Smooth muscle cell (in vitro differentiated cells): ENCODE results near the gene ARHGEF6. TPM values are rescaled to one million over a fixed set of nuclear protein-coding genes. Genes with fewer than 3 reads are reported as not detected.

Experiments
- DNase-seq: peaks from one replicate; lab custom pipeline; 2025; ENCODE audit not compliant: unreplicated experiment; lab: John Stamatoyannopoulos, UW
- H2AFZ ChIP-seq: fragments of 200-600 bp; sonication (generic); 2 replicates; pipeline ENCODE4 v1.6.0; 2016; ENCODE audit warnings: antibody characterized with exemption, low read depth, mild to moderate bottlenecking
- H3F3A ChIP-seq: fragments of 200-600 bp; sonication (generic); 2 replicates; pipeline ENCODE4 v1.6.0; 2017; ENCODE audit warnings: antibody characterized with exemption, low read depth
- H3K27ac ChIP-seq: fragments of 200-600 bp; sonication (generic); 2 replicates; pipeline ENCODE4 v1.5.1; 2016; ENCODE audit warnings: low read depth, mild to moderate bottlenecking
- H3K27me3 ChIP-seq: fragments of 200-600 bp; sonication (generic); 2 replicates; pipeline ENCODE4 v1.6.1; 2016; ENCODE audit warnings: low read depth, mild to moderate bottlenecking
- H3K36me3 ChIP-seq: fragments of 200-600 bp; sonication (generic); 2 replicates; pipeline ENCODE4 v1.5.1; 2016; ENCODE audit warnings: low read depth
- H3K4me1 ChIP-seq: fragments of 200-600 bp; sonication (generic); 2 replicates; pipeline ENCODE4 v1.5.1; 2016; ENCODE audit warnings: low read depth
- H3K4me2 ChIP-seq: fragments of 200-600 bp; sonication (generic); 2 replicates; pipeline ENCODE4 v1.6.0; 2016; ENCODE audit warnings: mild to moderate bottlenecking
- H3K4me3 ChIP-seq: fragments of 200-600 bp; sonication (generic); 2 replicates; pipeline ENCODE4 v1.5.1; 2016; ENCODE audit warnings: mild to moderate bottlenecking
- H3K79me2 ChIP-seq: fragments of 200-600 bp; sonication (generic); 2 replicates; pipeline ENCODE4 v1.6.0; 2016; ENCODE audit warnings: low read depth, mild to moderate bottlenecking
- H3K9ac ChIP-seq: fragments of 200-600 bp; sonication (generic); 2 replicates; pipeline ENCODE4 v1.6.0; 2016; ENCODE audit warnings: low read depth
- H3K9me3 ChIP-seq: fragments of 200-600 bp; sonication (generic); replicated peaks from 2 replicates; pipeline ENCODE4 v1.5.1; 2016; ENCODE audit warnings: low read depth
- H4K20me1 ChIP-seq: fragments of 200-600 bp; sonication (generic); 2 replicates; pipeline ENCODE4 v1.6.0; 2016; ENCODE audit warnings: low read depth
- WGBS: methylation state at CpG from one replicate; pipeline ENCODE4 v1.1.7; 2016; ENCODE audit warnings: low lambda C conversion rate; 5-methylcytosine and 5-hydroxymethylcytosine counted together
- polyA plus RNA-seq: library from polyadenylated mRNA; unstranded; fragments of >200 nt; fragmentation: Nextera tagmentation; extraction: Ambion mirVana; gene quantifications from 2 replicates; pipeline ENCODE4 v1.2.1, GENCODE V29; 2016
- small RNA-seq: library from RNA; depleted of rRNA; stranded (forward); fragments of <200 nt; gene quantifications from one replicate; pipeline ENCODE3, GENCODE V24; 2014
- total RNA-seq: library from RNA; depleted of rRNA; stranded (reverse); fragments of >200 nt; gene quantifications from 2 replicates; pipeline ENCODE4 v1.2.3, GENCODE V29; 2014
- TF ChIP-seq, protein P1 (sequence below): fragments of 200-600 bp; sonication (generic); IDR thresholded peaks from 2 replicates; pipeline ENCODE4 v1.5.1; 2017; ENCODE audit warnings: borderline replicate concordance, mild to moderate bottlenecking, antibody characterized with exemption; ENCODE audit not compliant: insufficient read depth, poor library complexity, severe bottlenecking

Gene ARHGEF6
- total and polyA plus RNA-seq, 2 experiments from 2014 or later = 2.9 to 4.5 TPM

DNA sequence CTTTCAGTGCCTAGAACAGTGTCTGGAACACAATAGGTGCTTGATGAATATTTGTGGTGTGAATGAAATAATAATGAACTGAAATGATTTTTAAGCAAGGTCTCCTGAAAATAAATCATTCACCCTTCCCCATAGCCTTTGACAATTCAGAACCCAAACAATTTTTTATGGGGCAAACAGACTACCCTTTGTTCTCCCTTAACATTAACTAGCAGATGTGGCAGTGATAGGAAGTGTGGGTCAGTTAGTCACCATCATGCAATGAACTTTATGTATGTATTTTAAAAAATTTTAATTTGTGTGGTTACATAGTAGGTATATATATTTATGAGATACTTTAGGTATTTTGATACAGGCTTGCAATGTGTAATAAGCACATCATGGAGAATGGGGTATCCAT, 160.0 kb downstream of the ARHGEF6 start:
- H3K36me3 ChIP-seq = no peaks in the 10 kb centered on the region
- no peaks in the 10 kb centered on the region for H4K20me1 ChIP-seq

DNA sequence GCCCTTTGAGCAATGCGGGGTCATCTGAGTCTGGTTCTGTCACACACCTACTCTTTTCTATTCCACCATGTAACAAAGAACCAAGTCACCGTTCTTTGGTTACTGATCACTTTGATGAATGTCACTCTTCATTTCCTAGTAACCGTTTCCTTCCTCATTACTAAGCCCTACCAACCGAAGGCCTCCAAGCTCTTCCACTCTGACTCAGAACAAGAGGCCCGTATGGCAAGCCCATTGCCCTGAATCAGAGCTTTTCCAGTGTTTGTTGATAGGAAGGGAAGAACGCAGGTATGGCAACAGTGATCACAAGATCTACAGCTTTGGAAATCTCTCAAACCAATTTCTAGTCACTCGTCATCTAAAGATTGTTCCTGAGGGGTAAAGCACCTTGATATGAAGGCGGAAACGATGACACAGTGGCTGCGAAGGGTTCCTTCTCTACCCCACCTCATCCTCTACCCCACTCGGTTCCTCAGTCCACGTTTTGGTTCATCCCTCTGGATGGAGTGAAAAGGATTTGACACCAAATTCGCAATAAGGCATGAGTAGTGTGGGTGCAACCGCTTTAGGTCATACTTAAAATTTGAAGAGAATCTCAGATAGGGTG, 160.7 kb downstream of the ARHGEF6 start:
- no peak overlapping the region for H3K9ac ChIP-seq
- DNase-seq = no peak
- 79% methylated on average over 14 of the region's 14 CpGs for WGBS
- TF ChIP-seq, protein P1, sequence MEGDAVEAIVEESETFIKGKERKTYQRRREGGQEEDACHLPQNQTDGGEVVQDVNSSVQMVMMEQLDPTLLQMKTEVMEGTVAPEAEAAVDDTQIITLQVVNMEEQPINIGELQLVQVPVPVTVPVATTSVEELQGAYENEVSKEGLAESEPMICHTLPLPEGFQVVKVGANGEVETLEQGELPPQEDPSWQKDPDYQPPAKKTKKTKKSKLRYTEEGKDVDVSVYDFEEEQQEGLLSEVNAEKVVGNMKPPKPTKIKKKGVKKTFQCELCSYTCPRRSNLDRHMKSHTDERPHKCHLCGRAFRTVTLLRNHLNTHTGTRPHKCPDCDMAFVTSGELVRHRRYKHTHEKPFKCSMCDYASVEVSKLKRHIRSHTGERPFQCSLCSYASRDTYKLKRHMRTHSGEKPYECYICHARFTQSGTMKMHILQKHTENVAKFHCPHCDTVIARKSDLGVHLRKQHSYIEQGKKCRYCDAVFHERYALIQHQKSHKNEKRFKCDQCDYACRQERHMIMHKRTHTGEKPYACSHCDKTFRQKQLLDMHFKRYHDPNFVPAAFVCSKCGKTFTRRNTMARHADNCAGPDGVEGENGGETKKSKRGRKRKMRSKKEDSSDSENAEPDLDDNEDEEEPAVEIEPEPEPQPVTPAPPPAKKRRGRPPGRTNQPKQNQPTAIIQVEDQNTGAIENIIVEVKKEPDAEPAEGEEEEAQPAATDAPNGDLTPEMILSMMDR = no peak
- H3K4me2 ChIP-seq = no peak overlapping the region
- no peaks in the 10 kb centered on the region for H3K27me3 ChIP-seq
- no peaks in the 10 kb centered on the region for H4K20me1 ChIP-seq
- no peaks in the 10 kb centered on the region for H3K9me3 ChIP-seq
- H3F3A ChIP-seq = no peaks in the 10 kb centered on the region
- no peak overlapping the region for H2AFZ ChIP-seq
- H3K4me1 ChIP-seq = no peaks in the 10 kb centered on the region
- H3K27ac ChIP-seq = no peak overlapping the region
- H3K36me3 ChIP-seq = no peaks in the 10 kb centered on the region
- H3K79me2 ChIP-seq = no peaks in the 10 kb centered on the region
- no peak overlapping the region for H3K4me3 ChIP-seq

More for the DNA sequence above, 160.0 kb downstream of the ARHGEF6 start:
- Histone ChIP-seq H3K27me3 (no peaks in the 10 kb centered on the region), H3K4me3 (no peak overlapping the region), H3K27ac (no peak overlapping the region), H3K79me2 (no peaks in the 10 kb centered on the region), H3K4me2 (no peak overlapping the region), H3K9ac (no peak overlapping the region), H2AFZ (no peak overlapping the region), H3K4me1 (no peaks in the 10 kb centered on the region), H3K9me3 (no peaks in the 10 kb centered on the region), H3F3A (no peaks in the 10 kb centered on the region)
- no peak for DNase-seq
- TF ChIP-seq, protein P1 = no peak

DNA sequence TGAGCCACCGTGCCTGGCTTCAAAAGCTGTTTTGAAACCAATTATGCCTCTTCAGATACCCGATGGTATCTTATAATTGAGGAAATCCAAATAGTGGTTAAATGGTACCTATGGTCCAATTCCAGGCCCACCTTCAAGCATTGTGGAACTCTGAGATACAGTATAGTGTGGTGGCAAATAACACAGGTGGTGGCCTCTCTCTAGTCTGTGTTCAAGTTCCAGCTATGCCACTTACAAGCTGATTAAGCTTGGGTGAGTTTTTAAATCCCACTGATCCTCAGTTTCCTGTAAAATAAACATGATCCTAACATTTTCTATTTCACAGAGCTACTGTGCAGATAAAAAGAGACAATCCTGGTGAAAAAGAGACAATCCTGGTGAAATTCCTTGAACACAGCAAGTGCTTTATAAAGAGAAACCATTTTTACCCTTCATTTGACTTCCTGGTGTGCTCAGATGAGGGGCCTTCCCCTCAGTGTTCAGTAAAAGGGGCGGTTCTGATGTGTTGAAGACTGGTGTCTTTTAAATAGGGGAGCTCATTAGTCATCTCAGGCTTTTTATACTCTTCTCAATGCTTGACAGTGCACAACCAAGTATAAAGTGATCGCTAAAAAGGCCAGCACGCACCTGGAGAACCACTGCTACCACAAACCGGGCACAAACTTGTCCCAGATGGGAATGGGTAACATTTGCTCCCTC, 163.6 kb downstream of the ARHGEF6 start:
- no peaks in the 10 kb centered on the region for H3K79me2 ChIP-seq
- H3K36me3 ChIP-seq = no peaks in the 10 kb centered on the region
- TF ChIP-seq, protein P1 = no peak
- H2AFZ ChIP-seq = no peak overlapping the region
- H3K27me3 ChIP-seq = no peaks in the 10 kb centered on the region
- H3K4me1 ChIP-seq = no peaks in the 10 kb centered on the region
- H4K20me1 ChIP-seq = no peaks in the 10 kb centered on the region
- no peak overlapping the region for H3K9ac ChIP-seq
- no peak overlapping the region for H3K27ac ChIP-seq
- DNase-seq = no peak
- H3K4me2 ChIP-seq = no peak overlapping the region
- WGBS = 76% methylated on average over 6 of the region's 6 CpGs
- H3F3A ChIP-seq = no peaks in the 10 kb centered on the region
- no peak overlapping the region for H3K4me3 ChIP-seq
- no peaks in the 10 kb centered on the region for H3K9me3 ChIP-seq

Small RNA genes lying within 50 kb of the gene (small RNA-seq; reads per million reads assigned to genes)
- not detected for gene RF00019
- not detected for gene RNU6-972P

Other genes starting within 250 kb of the ARHGEF6 start
- 2.0 and 3.1 TPM in 2 replicates for gene VGLL1, start 248.7 kb downstream of the ARHGEF6 start, total RNA-seq
- 0.48 and 4.2 TPM in 2 replicates for gene VGLL1, start 248.7 kb downstream of the ARHGEF6 start, polyA plus RNA-seq
- gene CD40LG, start 132.8 kb downstream of the ARHGEF6 start, total RNA-seq = not detected in 2 replicates
- gene CD40LG, start 132.8 kb downstream of the ARHGEF6 start, polyA plus RNA-seq = not detected in 2 replicates
- gene RBMX, start 99.8 kb upstream of the ARHGEF6 start, total RNA-seq = 196 and 255 TPM in 2 replicates
- 99.9 and 110 TPM in 2 replicates for gene RBMX, start 99.8 kb upstream of the ARHGEF6 start, polyA plus RNA-seq